ENCODE results near the gene DNM1L. TPM values are rescaled to one million over a fixed set of nuclear protein-coding genes. Genes with fewer than 3 reads are reported as not detected.

DNM1L gene
- total and polyA plus RNA-seq, 9 of the 15 experiments (the other 6 are each of a cell fraction or from before 2014, with no cell fraction given) = 24.1 to 82.8 (median 61.5) TPM

DNA sequence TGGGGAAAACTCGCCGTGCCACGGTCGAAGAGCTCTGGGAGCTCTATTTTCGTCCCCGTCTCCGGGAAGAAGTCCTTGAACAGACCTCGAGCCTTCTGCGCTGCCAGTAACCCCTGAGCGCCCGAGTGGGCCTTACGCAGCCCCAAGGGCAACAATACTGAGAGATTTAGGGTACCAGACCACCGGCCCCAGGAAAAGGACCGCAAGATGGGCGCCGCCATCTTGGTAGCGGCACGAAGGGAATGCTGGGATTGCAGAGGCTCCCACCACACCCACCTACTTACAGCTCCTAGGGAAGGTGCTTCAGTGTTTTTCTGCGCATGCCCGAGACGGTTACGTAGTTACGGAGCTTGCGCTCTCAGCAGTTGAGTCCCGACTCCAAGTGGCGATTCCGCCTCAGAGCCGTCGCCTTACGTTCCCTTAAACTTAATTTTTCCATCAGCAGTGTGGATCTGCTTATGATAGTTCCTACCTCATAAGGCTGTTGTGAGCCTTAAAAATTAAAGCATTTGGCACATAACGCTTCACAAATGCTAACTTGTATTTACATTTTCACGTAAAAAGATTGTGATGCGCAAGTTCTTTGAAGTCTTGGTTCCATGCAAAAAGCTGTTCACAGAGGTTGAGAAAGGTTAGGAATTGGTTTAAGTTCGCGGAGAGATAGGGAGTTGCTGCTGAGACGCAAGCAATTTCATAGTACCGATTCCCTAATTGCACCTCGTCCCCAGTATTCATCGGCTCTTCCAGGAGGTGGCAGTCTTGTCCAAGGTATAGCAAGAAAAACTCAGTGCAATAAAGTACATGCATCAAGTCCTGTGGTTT, 76.8 kb downstream of the DNM1L start, which contains the start of gene YARS2 (continued):
- no peak for TF ChIP-seq AFF4 (CRISPR knock-in tag; IDR thresholded peaks at IDR 0.05)
- TF ChIP-seq ZNF76 (CRISPR knock-in tag; IDR thresholded peaks at IDR 0.05; ENCODE audit: borderline replicate concordance) = peak; percentile 71; the same call in 1 of the 2 replicates
- peak; percentile 81 for TF ChIP-seq ARID2 (IDR thresholded peaks at IDR 0.05)
- no peak for TF ChIP-seq SMARCA4 (IDR thresholded peaks at IDR 0.05)
- TF ChIP-seq ZNF224 (CRISPR knock-in tag; IDR thresholded peaks at IDR 0.05) = no peak
- 0 out of 2 replicates have a peak, but pooled peaks have one; percentile 9 for TF ChIP-seq RREB1 (CRISPR knock-in tag; IDR thresholded peaks at IDR 0.05)
- no peak for TF ChIP-seq ZNF79 (CRISPR knock-in tag; IDR thresholded peaks at IDR 0.05; ENCODE audit: low read depth)
- peak; percentile 41; the same call in 1 of the 2 replicates for TF ChIP-seq CC2D1A (IDR thresholded peaks at IDR 0.05)
- TF ChIP-seq, protein P1, sequence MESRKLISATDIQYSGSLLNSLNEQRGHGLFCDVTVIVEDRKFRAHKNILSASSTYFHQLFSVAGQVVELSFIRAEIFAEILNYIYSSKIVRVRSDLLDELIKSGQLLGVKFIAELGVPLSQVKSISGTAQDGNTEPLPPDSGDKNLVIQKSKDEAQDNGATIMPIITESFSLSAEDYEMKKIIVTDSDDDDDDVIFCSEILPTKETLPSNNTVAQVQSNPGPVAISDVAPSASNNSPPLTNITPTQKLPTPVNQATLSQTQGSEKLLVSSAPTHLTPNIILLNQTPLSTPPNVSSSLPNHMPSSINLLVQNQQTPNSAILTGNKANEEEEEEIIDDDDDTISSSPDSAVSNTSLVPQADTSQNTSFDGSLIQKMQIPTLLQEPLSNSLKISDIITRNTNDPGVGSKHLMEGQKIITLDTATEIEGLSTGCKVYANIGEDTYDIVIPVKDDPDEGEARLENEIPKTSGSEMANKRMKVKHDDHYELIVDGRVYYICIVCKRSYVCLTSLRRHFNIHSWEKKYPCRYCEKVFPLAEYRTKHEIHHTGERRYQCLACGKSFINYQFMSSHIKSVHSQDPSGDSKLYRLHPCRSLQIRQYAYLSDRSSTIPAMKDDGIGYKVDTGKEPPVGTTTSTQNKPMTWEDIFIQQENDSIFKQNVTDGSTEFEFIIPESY (CRISPR knock-in tag; IDR thresholded peaks at IDR 0.05) = peak; percentile 11; the same call in 1 of the 2 replicates
- TF ChIP-seq ZNF143 (CRISPR knock-in tag; IDR thresholded peaks at IDR 0.05) = peak; percentile 78
- 0 out of 2 replicates have a peak, but pooled peaks have one; percentile 11 for TF ChIP-seq MYC (IDR thresholded peaks at IDR 0.05; ENCODE audit: low read depth, low read length)
- peak; percentile 70; the same call in 1 of the 2 replicates for TF ChIP-seq MYC (CRISPR knock-in tag; IDR thresholded peaks at IDR 0.05; ENCODE audit: borderline replicate concordance, low read depth)
- TF ChIP-seq POLR2AphosphoS2 (IDR thresholded peaks at IDR 0.05; ENCODE audit: low read length) = no peak
- no peak for TF ChIP-seq HOXB6 (CRISPR knock-in tag; IDR thresholded peaks at IDR 0.05; ENCODE audit: borderline replicate concordance)
- no peak for TF ChIP-seq NFE2L1 (tag; IDR thresholded peaks at IDR 0.05; ENCODE audit: borderline replicate concordance, low read depth)
- no peak for TF ChIP-seq E2F3 (CRISPR knock-in tag; IDR thresholded peaks at IDR 0.05)
